ENCODE data around the gene BUD31. TPM values are rescaled to one million over a fixed set of nuclear protein-coding genes. Genes with fewer than 3 reads are reported as not detected.

The BUD31 gene
- total and polyA plus RNA-seq, 9 of the 15 experiments (the other 6 are each of a cell fraction or from before 2014, with no cell fraction given): 105 to 342 (median 247) TPM

DNA sequence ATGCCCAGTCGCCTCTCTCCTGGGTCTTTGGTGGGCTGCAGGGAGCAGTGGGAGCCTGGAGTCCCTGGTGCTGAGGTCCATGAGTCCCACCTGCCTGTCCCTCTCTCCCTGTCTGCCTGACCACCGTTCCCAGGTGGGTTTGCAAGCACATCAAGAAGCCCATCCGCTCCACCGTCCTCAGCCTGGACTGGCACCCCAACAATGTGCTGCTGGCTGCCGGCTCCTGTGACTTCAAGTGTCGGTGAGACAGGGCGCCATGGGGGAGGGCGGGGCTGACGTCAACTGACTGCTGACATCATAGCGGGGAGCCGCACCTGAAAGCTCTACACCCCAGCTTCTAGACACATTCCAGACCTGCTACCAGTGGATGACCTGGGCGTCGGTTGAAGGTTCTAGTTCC, 19.0 kb upstream of the BUD31 start:
- ChIA-PET CTCF (ENCODE audit: low intra/inter-chr PET ratio) (no interaction called here), POLR2A (interaction anchor here (1.2 kb wide), 1 partner anchor 10 kb away, joined by 4 read pairs; no protein-coding TSS in a partner anchor)
- no TSS peak for BruUV-seq (replicated peaks)
- Histone ChIP-seq H3K4me3 (no peak overlapping the region), H2AFZ (ENCODE audit: low read depth, low read length) (no peak overlapping the region), H3K9me1 (ENCODE audit: control insufficient read depth, insufficient read depth, low read length) (no peaks in the 10 kb centered on the region), H3K27me3 (ENCODE audit: control insufficient read depth in 2 of 2, insufficient read depth in 2 of 2, low read length in 2 of 2) (no peaks in the 10 kb centered on the region), H3K9ac (ENCODE audit: insufficient read depth in 1 of 2, low read depth in 2 of 2, low read length in 2 of 2) (peak overlapping the region in 1 of 2 experiments; percentile 78; a peak in 2 of 4 replicates), H3K36me3 (ENCODE audit: control insufficient read depth, insufficient read depth, low read length) (peaks cover 89% of the 10 kb centered on the region; the same call in 2 of the 3 replicates), H3K27ac (ENCODE audit: extremely low read depth, low read depth, low read length) (no peak overlapping the region), H4K20me1 (replicated peaks; ENCODE audit: control insufficient read depth, insufficient read depth, low read length) (peaks cover 8% of the 10 kb centered on the region), H3K79me2 (ENCODE audit: control insufficient read depth, insufficient read depth, low read length) (0 out of 3 replicates have a peak, but pooled peaks cover 4% of the 10 kb centered on the region), H3K9me3 (replicated peaks; ENCODE audit: control insufficient read depth, insufficient read depth, low read depth, low read length) (no peaks in the 10 kb centered on the region), H3K4me2 (ENCODE audit: insufficient read depth, low read length) (no peak overlapping the region), H3K4me1 (replicated peaks in 1 of 2; ENCODE audit: control insufficient read depth in 2 of 2, insufficient read depth in 2 of 2, low read length in 2 of 2) (peaks cover 0 to 38% of the 10 kb centered on the region in 2 experiments; a peak in 2 of 5 replicates)
- TF ChIP-seq POLR2G (IDR thresholded peaks at IDR 0.05; ENCODE audit: low read depth, low read length) (peak; percentile 66), ZBTB1 (CRISPR knock-in tag; IDR thresholded peaks at IDR 0.05; ENCODE audit: borderline replicate concordance, low read depth) (no peak), RBFOX2 (IDR thresholded peaks at IDR 0.05; ENCODE audit: low read depth, low read length) (peak; percentile 47; the same call in 1 of the 2 replicates), POLR2A (conservative IDR thresholded peaks at IDR 0.05) (0 out of 2 replicates have a peak, but pooled peaks have one; percentile 9), ZBTB33 (CRISPR knock-in tag; IDR thresholded peaks at IDR 0.05) (peak; percentile 60)
- ATAC-seq (no peak), FAIRE-seq (no peak), DNase-seq (ENCODE audit: extremely low read depth in 1 of 4, low spot score in 3 of 4) (no peak)
- intact Hi-C loops (cut with micrococcal nuclease): loop anchor here (5.0 kb wide), 2 partner anchors 62 to 247 kb away; partner anchors contain the start of genes ARPC1A and SMURF1
- WGBS (ENCODE audit: insufficient coverage, low coverage, missing lambda C conversion rate): 88% methylated on average over 13 of the region's 13 CpGs
- in situ Hi-C loops (cut with MboI): no loop called here
